GM18507 (cell line): ENCODE data around the gene SLC7A6OS.
"Not testable (repeated sequence)": the region's sequence is repeated elsewhere in the genome, so short reads cannot be mapped to it uniquely, and the experiment has no call there.

Experiments used
- DNase-seq: peaks from one replicate; pipeline ENCODE4 v3.0.0; 2011; ENCODE audit warnings: low read depth; ENCODE audit not compliant: insufficient read length; ENCODE audit errors: extremely low spot score
- FAIRE-seq: peaks from 2 replicates; lab custom pipeline; 2011; peaks lifted over from hg19 to GRCh38; lab: Jason Lieb, UNC

The SLC7A6OS gene

GRCh38 chr16:68300734-68301459 is 9.8 kb downstream of the SLC7A6OS start:
- DNase-seq (no peak), FAIRE-seq (no peak)

DNA sequence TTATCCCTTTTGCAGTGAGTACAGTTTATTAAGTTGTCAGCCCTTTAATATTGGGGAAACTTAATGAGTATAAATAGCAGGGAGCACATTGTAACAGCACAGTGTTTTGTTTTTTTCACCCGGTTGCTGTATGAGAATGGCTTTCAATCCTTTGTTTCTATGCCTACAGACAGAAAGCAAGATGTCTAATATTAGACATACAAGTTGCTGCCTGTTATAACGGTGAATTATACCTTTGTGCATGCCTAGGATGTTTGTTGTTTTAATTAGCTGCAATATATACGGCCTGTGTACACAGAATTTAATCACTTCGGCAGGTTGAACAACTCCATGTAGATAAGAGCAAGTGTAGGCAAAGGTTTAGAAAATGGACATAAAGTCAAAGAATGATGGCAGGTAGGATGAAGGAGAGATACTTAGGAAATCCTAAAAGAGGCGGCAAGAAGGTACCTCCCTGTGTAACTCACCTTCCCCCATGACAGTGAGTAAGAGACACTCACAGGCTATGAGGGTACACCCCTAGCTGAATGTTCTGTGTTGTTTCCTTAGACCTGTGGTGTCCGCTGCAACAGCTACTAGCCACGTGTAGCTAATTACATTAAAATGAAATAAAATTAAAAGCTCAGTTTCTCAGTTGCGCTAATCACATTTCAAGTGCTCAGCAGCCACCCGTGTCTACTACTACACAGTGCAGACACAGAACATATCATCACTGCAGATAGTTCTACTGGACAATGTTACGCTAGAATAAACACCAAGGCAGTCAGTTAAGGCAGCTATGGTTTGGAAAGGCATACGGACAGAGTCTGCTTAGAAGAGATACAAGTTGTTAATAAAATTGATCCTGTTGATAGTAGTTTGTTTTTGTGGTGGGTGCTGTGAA is 10.9 kb downstream of the SLC7A6OS start:
- no peak for DNase-seq
- FAIRE-seq: no peak

DNA sequence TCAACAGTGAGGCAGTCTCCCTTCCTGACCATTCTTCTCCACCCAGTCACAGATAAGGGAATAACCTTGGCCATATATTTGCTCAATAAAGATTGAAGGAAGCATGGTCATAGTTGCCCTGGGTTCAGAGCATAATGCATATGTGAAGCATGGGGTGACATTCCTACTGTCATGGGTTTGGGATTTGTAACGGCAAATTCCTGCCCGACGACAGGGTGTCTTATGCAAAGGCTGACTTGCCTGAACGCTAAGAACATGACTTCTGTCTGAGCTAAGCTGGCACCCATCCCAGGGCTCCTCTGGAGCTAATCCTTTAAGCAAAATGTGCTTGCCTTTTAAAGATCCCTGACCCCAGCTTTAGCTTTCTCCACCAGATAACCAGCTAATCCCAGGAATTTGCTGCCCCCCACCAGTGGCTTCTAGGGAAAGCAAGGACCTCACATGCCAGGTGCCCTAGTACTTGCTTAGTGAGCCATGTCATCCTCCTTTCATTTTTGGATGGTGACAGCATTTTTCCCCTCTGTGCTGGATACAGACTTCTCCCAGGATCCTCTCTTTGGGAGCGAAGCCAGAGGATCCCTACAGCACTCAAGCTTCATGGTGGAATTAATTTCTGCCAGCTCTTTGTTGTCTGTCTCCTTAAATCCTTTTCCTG is 11.7 kb downstream of the SLC7A6OS start:
- no peak for DNase-seq

DNA sequence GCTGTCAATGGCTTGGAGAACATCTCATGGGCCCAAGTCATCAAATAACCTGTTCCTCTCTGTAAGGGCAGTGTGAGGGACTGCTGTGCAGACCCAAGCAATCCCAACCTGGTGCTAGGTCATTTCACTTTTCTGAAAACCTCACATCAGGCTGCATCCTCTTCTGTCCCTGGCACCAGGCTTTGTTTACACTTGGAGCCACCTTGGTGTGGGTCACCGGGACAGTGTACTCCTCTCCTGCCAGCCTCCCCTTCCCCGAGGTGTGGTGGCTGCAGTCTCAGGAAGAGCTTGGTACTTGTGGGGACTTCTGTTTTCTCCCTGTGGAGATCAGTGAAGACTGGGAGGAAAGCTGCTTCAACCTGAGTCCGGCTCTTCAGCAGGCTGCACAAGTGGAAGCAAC is 12.4 kb downstream of the SLC7A6OS start:
- DNase-seq: no peak
- FAIRE-seq: no peak

More for the DNA sequence above, 11.7 kb downstream of the SLC7A6OS start:
- FAIRE-seq: no peak

GRCh38 chr16:68297908-68298307 is 12.8 kb downstream of the SLC7A6OS start:
- FAIRE-seq: no peak
- DNase-seq: no peak

- FAIRE-seq (no peak), DNase-seq (no peak)
Observed at GRCh38 chr16:68296693-68297092, 14.1 kb downstream of the SLC7A6OS start.

DNA sequence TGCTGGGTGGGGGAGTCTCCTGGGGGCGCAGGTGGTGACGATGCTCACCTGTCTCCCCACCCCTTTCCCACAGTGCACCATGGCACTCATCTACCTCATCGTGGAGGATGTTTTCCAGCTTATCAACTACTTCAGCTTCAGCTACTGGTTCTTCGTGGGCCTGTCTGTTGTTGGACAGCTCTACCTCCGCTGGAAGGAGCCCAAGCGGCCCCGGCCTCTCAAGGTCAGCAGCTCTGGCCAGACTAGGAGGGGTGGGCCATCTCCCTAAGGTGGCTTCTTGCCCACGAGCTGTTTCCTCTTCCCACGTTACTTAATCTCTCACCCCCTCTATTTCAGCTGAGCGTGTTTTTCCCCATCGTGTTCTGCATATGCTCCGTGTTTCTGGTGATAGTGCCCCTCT is 14.5 kb downstream of the SLC7A6OS start:
- no peak for DNase-seq

GRCh38 chr16:68292425-68292824 is 18.3 kb downstream of the SLC7A6OS start:
- DNase-seq: no peak
- FAIRE-seq: no peak

More for the DNA sequence above, 14.5 kb downstream of the SLC7A6OS start:
- no peak for FAIRE-seq

DNA sequence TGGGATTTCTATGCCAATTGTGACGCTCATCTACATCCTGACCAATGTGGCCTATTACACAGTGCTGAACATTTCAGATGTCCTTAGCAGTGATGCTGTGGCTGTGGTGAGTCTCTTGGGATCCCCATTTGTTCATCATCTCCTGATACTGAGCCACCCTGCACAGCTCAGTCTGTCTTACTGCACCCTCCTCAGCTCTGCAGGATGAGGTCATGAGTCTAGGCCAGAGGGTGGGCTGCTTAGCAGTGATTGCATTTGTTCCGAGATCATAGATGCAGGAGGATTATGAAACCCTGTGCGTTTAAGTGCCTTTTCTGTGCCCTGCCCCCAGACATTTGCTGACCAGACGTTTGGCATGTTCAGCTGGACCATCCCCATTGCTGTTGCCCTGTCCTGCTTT is 19.5 kb downstream of the SLC7A6OS start:
- no peak for DNase-seq
- no peak for FAIRE-seq

DNA sequence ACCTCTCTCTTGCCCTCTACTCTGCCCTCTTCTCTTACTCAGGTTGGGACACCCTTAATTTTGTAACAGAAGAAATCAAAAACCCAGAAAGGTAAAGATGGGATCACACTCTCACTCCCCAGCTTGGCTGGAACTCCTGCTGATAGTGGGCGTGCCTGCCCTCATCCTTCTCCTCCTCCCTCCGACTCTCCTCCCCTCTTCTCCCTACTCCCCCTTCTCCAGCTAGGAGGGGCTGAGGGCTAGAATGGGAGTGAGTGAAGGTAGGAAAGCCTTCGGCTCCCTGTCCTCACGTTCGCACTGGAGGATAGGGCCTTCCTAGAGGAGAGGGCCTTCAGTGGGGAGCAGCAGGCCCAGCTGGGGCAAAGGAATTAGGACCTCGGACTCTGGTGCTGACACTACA is 20.3 kb downstream of the SLC7A6OS start:
- DNase-seq (no peak), FAIRE-seq (no peak)

- DNase-seq (no peak), FAIRE-seq (peak; percentile 89)
Observed at GRCh38 chr16:68289621-68290329, 21.0 kb downstream of the SLC7A6OS start.

GRCh38 chr16:68289202-68289601 is 21.5 kb downstream of the SLC7A6OS start:
- DNase-seq (no peak), FAIRE-seq (no peak)

DNA sequence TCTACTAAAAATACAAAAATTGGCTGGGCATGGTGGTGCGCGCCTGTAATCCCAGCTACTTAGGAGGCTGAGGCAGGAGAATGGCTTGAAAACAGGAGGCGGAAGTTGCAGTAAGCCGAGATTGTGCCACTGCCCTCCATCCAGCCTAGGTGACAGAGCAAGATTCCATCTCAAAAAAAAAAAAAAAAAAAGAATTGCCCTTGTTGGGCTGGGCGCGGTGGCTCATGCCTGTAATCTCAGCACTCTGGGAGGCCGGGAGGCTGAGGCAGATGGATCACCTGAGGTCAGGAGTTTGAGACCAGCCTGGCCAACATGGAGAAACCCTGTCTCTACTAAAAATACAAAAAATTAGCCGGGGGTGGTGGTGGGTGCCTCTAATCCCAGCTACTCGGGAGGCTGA is 21.9 kb downstream of the SLC7A6OS start:
- DNase-seq, FAIRE-seq: not testable (repeated sequence)

DNA sequence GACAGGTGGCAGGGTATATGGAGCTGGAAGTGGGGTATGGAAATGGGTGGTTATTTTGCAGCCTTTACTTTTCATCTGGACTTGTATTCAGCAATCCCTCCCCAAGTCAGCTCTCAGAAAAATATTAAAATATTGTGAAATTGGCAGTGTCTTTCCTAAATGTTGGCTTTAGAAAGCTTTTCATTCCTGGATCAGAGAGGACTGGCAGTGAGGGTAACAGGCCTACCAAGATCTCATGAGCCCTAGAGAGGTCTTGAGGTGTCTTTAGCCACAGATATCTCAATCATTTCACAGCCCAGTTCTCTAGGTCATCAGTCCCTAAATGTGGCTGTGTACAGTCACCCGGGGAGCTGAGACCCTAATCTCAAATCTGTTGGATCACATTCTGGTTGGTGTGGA is 22.5 kb downstream of the SLC7A6OS start:
- FAIRE-seq: no peak

GRCh38 chr16:68287276-68288251 is 23.2 kb downstream of the SLC7A6OS start:
- no peak for DNase-seq
- FAIRE-seq: no peak

More for the DNA sequence above, 22.5 kb downstream of the SLC7A6OS start:
- DNase-seq: no peak

- no peak for DNase-seq
- peak; percentile 81 for FAIRE-seq
Observed at GRCh38 chr16:68286153-68287074, 24.3 kb downstream of the SLC7A6OS start.

- DNase-seq: no peak
- FAIRE-seq: peak; percentile 9
Observed at GRCh38 chr16:68285683-68286082, 25.1 kb downstream of the SLC7A6OS start.
